ENCODE measurements around the gene HNRNPL. TPM values are rescaled to one million over a fixed set of nuclear protein-coding genes. Genes with fewer than 3 reads are reported as not detected.
"Not testable (repeated sequence)": the region's sequence is repeated elsewhere in the genome, so short reads cannot be mapped to it uniquely, and the experiment has no call there.

Gene HNRNPL
- total and polyA plus RNA-seq, 2 experiments from 2014 or later, result 184 to 209 TPM

GRCh38 chr19:38815059-38816001 is 34.5 kb downstream of the HNRNPL start:
- Histone ChIP-seq H3K79me2 (peaks cover 7% of the 10 kb centered on the region), H3K27ac (peak overlapping the region; percentile 88), H3K4me2 (no peak overlapping the region), H4K20me1 (ENCODE audit: insufficient read depth, poor library complexity, severe bottlenecking) (no peaks in the 10 kb centered on the region), H3K4me3 (no peak overlapping the region), H3K9me2 (replicated peaks; ENCODE audit: insufficient read depth) (no peaks in the 10 kb centered on the region), H3K36me3 (replicated peaks; ENCODE audit: insufficient read depth, low read depth) (no peaks in the 10 kb centered on the region), H3K9me3 (ENCODE audit: low read depth) (no peaks in the 10 kb centered on the region), H3K4me1 (ENCODE audit: insufficient read depth) (peaks cover 22% of the 10 kb centered on the region), H2AFZ (no peak overlapping the region), H3K27me3 (no peaks in the 10 kb centered on the region)
- DNase-seq (ENCODE audit: low spot score), result peak; percentile 64
- TF ChIP-seq EZH2phosphoT487 (IDR thresholded peaks at IDR 0.05; ENCODE audit: low read depth, severe bottlenecking, unreplicated experiment) (no peak), EZH2 (IDR thresholded peaks at IDR 0.05; ENCODE audit: borderline replicate concordance) (no peak), CTCF (IDR thresholded peaks at IDR 0.05; ENCODE audit: poor library complexity) (no peak)
- 90% methylated on average over 34 of the region's 34 CpGs for WGBS (ENCODE audit: low lambda C conversion rate, missing lambda C conversion rate)

DNA sequence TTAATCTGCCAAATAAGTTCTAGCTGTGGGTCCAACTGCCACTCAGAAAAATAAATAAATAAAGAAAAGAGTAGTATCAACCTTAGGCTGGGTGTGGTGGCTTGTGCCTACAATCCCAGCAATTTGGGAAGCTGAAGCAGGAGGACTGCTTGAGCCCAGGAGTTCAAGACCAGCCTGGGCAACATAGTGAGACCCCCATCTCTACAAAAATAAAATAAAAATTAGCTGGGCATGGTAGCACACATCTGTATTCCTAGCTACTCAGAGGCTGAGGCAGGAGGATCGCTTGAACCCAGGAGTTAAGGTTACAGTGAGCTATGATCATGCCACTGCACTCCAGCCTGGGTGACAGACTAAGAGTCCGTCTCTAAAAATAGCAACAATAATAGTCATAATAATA is 35.9 kb downstream of the HNRNPL start:
- H3K4me2 ChIP-seq; H3K9me3 ChIP-seq (ENCODE audit: low read depth); DNase-seq (ENCODE audit: low spot score); H4K20me1 ChIP-seq (ENCODE audit: insufficient read depth, poor library complexity, severe bottlenecking); H3K79me2 ChIP-seq; H3K9me2 ChIP-seq (replicated peaks; ENCODE audit: insufficient read depth); H2AFZ ChIP-seq; H3K27me3 ChIP-seq; H3K4me3 ChIP-seq; H3K36me3 ChIP-seq (replicated peaks; ENCODE audit: insufficient read depth, low read depth): not testable (repeated sequence)
- H3K4me1 ChIP-seq (ENCODE audit: insufficient read depth), result peaks cover 12% of the 10 kb centered on the region
- H3K27ac ChIP-seq, result peak overlapping the region; percentile 60
- WGBS (ENCODE audit: low lambda C conversion rate, missing lambda C conversion rate), result 92% methylated on average over 2 of the region's 2 CpGs

DNA sequence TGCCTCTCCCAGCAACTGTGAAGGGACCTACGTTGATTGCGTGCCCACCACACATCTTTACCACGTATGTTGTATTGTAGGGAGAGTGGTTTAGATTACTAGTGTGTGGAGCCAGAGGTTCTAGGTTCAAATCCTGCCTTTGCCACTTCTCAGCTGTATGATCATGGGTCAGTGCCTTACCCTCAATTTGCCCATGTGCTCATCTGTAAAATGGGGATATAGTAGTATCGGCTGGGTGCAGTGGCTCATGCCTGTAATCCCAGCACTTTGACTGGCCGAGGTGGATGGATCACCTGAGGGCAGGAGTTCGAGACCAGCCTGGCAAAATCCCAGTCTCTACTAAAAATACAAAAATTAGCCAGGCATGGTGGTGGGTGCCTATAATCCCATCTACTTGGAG is 36.5 kb downstream of the HNRNPL start:
- no peaks in the 10 kb centered on the region for H3K9me2 ChIP-seq (replicated peaks; ENCODE audit: insufficient read depth)
- H2AFZ ChIP-seq, result no peak overlapping the region
- peaks cover 12% of the 10 kb centered on the region for H3K4me1 ChIP-seq (ENCODE audit: insufficient read depth)
- 86% methylated on average over 6 of the region's 6 CpGs for WGBS (ENCODE audit: low lambda C conversion rate, missing lambda C conversion rate)
- no peaks in the 10 kb centered on the region for H3K9me3 ChIP-seq (ENCODE audit: low read depth)
- TF ChIP-seq EZH2phosphoT487 (IDR thresholded peaks at IDR 0.05; ENCODE audit: low read depth, severe bottlenecking, unreplicated experiment), result no peak
- TF ChIP-seq CTCF (IDR thresholded peaks at IDR 0.05; ENCODE audit: poor library complexity), result no peak
- no peak for TF ChIP-seq EZH2 (IDR thresholded peaks at IDR 0.05; ENCODE audit: borderline replicate concordance)
- H3K27ac ChIP-seq, result peak overlapping the region; percentile 90
- peaks cover 7% of the 10 kb centered on the region for H3K79me2 ChIP-seq
- no peak for DNase-seq (ENCODE audit: low spot score)
- H4K20me1 ChIP-seq (ENCODE audit: insufficient read depth, poor library complexity, severe bottlenecking), result no peaks in the 10 kb centered on the region
- H3K4me3 ChIP-seq, result no peak overlapping the region
- peak overlapping the region; percentile 62 for H3K4me2 ChIP-seq
- H3K36me3 ChIP-seq (replicated peaks; ENCODE audit: insufficient read depth, low read depth), result no peaks in the 10 kb centered on the region
- no peaks in the 10 kb centered on the region for H3K27me3 ChIP-seq

- Histone ChIP-seq H3K27ac (peak within 1 kb of the TSS; percentile 90), H4K20me1 (ENCODE audit: insufficient read depth, poor library complexity, severe bottlenecking) (no peaks in the 10 kb centered on the region), H3K79me2 (peaks cover 7% of the 10 kb centered on the region), H3K9me3 (ENCODE audit: low read depth) (no peaks in the 10 kb centered on the region), H3K9me2 (replicated peaks; ENCODE audit: insufficient read depth) (no peaks in the 10 kb centered on the region), H3K4me2 (peak within 1 kb of the TSS; percentile 62), H3K4me3 (no peak within 1 kb of the TSS), H3K27me3 (no peaks in the 10 kb centered on the region), H3K4me1 (ENCODE audit: insufficient read depth) (peaks cover 12% of the 10 kb centered on the region), H2AFZ (no peak within 1 kb of the TSS), H3K36me3 (replicated peaks; ENCODE audit: insufficient read depth, low read depth) (no peaks in the 10 kb centered on the region)
- TF ChIP-seq EZH2 (IDR thresholded peaks at IDR 0.05; ENCODE audit: borderline replicate concordance) (no peak), EZH2phosphoT487 (IDR thresholded peaks at IDR 0.05; ENCODE audit: low read depth, severe bottlenecking, unreplicated experiment) (no peak), CTCF (IDR thresholded peaks at IDR 0.05; ENCODE audit: poor library complexity) (no peak)
- WGBS (ENCODE audit: low lambda C conversion rate, missing lambda C conversion rate), result 81% methylated on average over 15 of the region's 15 CpGs
- peak; percentile 68 for DNase-seq (ENCODE audit: low spot score)
Observed at GRCh38 chr19:38812841-38813320, 36.9 kb downstream of the HNRNPL start, which contains the start of gene LGALS4. Gene LGALS4 (minus strand): TSS chr19:38812945. CDS start chr19:38812886, 59 bp downstream.

Measured in hepatocyte (in vitro differentiated cells).